Hepatocyte (in vitro differentiated cells): ENCODE results near the gene ENDOU.

Experiments used
- CTCF ChIP-seq: fragments of 200-600 bp; sonication (generic); IDR thresholded peaks from 2 replicates; pipeline ENCODE4 v1.5.1; 2016; ENCODE audit warnings: antibody characterized with exemption, mild to moderate bottlenecking; ENCODE audit not compliant: poor library complexity
- EZH2 ChIP-seq: fragments of 200-600 bp; sonication (generic); IDR thresholded peaks from 2 replicates; pipeline ENCODE4 v1.6.1; 2016; ENCODE audit warnings: antibody characterized with exemption, mild to moderate bottlenecking, borderline replicate concordance
- EZH2phosphoT487 ChIP-seq: fragments of 200-600 bp; sonication (generic); IDR thresholded peaks from one replicate; pipeline ENCODE4 v1.6.1; 2018; ENCODE audit warnings: antibody characterized with exemption, mild to moderate bottlenecking, low read depth, moderate library complexity; ENCODE audit not compliant: unreplicated experiment, severe bottlenecking

DNA sequence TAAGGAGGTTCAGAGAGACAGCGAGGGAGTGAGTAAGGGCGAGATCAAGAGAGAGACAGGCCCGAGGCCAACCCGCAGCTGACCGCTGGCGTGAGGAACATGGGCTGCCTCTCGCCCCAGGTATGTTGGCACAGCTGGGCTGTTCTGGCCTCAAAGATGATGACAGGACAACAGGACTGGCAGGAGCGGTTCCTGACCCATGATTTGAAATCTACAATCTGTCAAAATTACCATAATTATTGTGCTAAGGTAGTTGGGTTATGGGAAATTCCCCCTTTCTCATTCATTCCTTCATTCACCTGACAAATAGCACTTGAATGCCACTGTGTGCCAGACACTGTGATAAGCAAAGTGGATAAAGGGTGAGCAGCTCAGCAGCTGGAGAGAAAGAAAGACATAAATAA, 5.1 kb upstream of the ENDOU start:
- TF ChIP-seq EZH2, result no peak
- no peak for TF ChIP-seq CTCF
- no peak for TF ChIP-seq EZH2phosphoT487
